ENCODE data around the gene TMCC3. TPM values are rescaled to one million over a fixed set of nuclear protein-coding genes. Genes with fewer than 3 reads are reported as not detected.

Gene TMCC3
- total RNA-seq, 1 donor from 2014 or later: 3.5 TPM

- H3K27ac Mint-ChIP-seq (ENCODE audit: unreplicated experiment): no peak overlapping the region
- H4K20me1 ChIP-seq (ENCODE audit: insufficient read depth, low read length): no peaks in the 10 kb centered on the region
- TF ChIP-seq EZH2 (IDR thresholded peaks at IDR 0.05; ENCODE audit: insufficient read depth, low read length) (no peak), CTCF (IDR thresholded peaks at IDR 0.05; ENCODE audit: insufficient read depth, low read depth, low read length) (no peak)
- no peak overlapping the region for H3K4me3 ChIP-seq (ENCODE audit: insufficient read depth, low read depth, low read length)
- no peaks in the 10 kb centered on the region for H3K9me3 Mint-ChIP-seq (ENCODE audit: unreplicated experiment)
- H2AFZ ChIP-seq (ENCODE audit: low read depth, low read length): no peak overlapping the region
- H3K9me3 ChIP-seq (ENCODE audit: insufficient read depth, low read depth, low read length): no peaks in the 10 kb centered on the region
- H3K4me3 Mint-ChIP-seq (ENCODE audit: unreplicated experiment): no peak overlapping the region
- no peak overlapping the region for H3K9ac ChIP-seq (ENCODE audit: low read length)
- FAIRE-seq (no peak), DNase-seq (ENCODE audit: low read depth) (no peak)
- H3K36me3 ChIP-seq (ENCODE audit: insufficient read depth, low read length): no peaks in the 10 kb centered on the region
- no peaks in the 10 kb centered on the region for H3K27me3 Mint-ChIP-seq (ENCODE audit: low read depth, unreplicated experiment)
- no peaks in the 10 kb centered on the region for H3K4me1 ChIP-seq (ENCODE audit: insufficient read depth, low read length)
- H3K27me3 ChIP-seq (ENCODE audit: insufficient read depth, low read length): peaks cover 2% of the 10 kb centered on the region
- no peak overlapping the region for H3K4me2 ChIP-seq (ENCODE audit: low read length)
- no peak overlapping the region for H3K27ac ChIP-seq (ENCODE audit: low read depth, low read length)
- no peaks in the 10 kb centered on the region for H3K79me2 ChIP-seq (ENCODE audit: insufficient read depth, low read length)
- peaks cover 15% of the 10 kb centered on the region for H3K4me1 Mint-ChIP-seq (ENCODE audit: low read depth, unreplicated experiment)
- H3K36me3 Mint-ChIP-seq (ENCODE audit: low read depth, unreplicated experiment): no peaks in the 10 kb centered on the region
These were observed 67.8 kb downstream of the TMCC3 start for GRCh38 chr12:94582591-94582990.

- Mint-ChIP-seq H3K9me3 (ENCODE audit: unreplicated experiment) (no peaks in the 10 kb centered on the region), H3K4me1 (ENCODE audit: low read depth, unreplicated experiment) (peaks cover 7% of the 10 kb centered on the region), H3K27me3 (ENCODE audit: low read depth, unreplicated experiment) (no peaks in the 10 kb centered on the region), H3K27ac (ENCODE audit: unreplicated experiment) (no peak overlapping the region), H3K36me3 (ENCODE audit: low read depth, unreplicated experiment) (no peaks in the 10 kb centered on the region), H3K4me3 (ENCODE audit: unreplicated experiment) (no peak overlapping the region)
- no peaks in the 10 kb centered on the region for H3K27me3 ChIP-seq (ENCODE audit: insufficient read depth, low read length)
- no peak overlapping the region for H3K27ac ChIP-seq (ENCODE audit: low read depth, low read length)
- H3K4me3 ChIP-seq (ENCODE audit: insufficient read depth, low read depth, low read length): no peak overlapping the region
- no peak overlapping the region for H3K9ac ChIP-seq (ENCODE audit: low read length)
- no peak for DNase-seq (ENCODE audit: low read depth)
- FAIRE-seq: no peak
- no peak overlapping the region for H3K4me2 ChIP-seq (ENCODE audit: low read length)
- H3K9me3 ChIP-seq (ENCODE audit: insufficient read depth, low read depth, low read length): no peaks in the 10 kb centered on the region
- H3K4me1 ChIP-seq (ENCODE audit: insufficient read depth, low read length): peaks cover 11% of the 10 kb centered on the region
- TF ChIP-seq CTCF (IDR thresholded peaks at IDR 0.05; ENCODE audit: insufficient read depth, low read depth, low read length) (no peak), EZH2 (IDR thresholded peaks at IDR 0.05; ENCODE audit: insufficient read depth, low read length) (no peak)
- no peaks in the 10 kb centered on the region for H4K20me1 ChIP-seq (ENCODE audit: insufficient read depth, low read length)
- H3K79me2 ChIP-seq (ENCODE audit: insufficient read depth, low read length): no peaks in the 10 kb centered on the region
- H2AFZ ChIP-seq (ENCODE audit: low read depth, low read length): no peak overlapping the region
- no peaks in the 10 kb centered on the region for H3K36me3 ChIP-seq (ENCODE audit: insufficient read depth, low read length)
These were observed 74.5 kb downstream of the TMCC3 start for GRCh38 chr12:94575645-94576403.

GRCh38 chr12:94575024-94575423, 75.3 kb downstream of the TMCC3 start:
- no peaks in the 10 kb centered on the region for H3K9me3 ChIP-seq (ENCODE audit: insufficient read depth, low read depth, low read length)
- H3K9ac ChIP-seq (ENCODE audit: low read length): no peak overlapping the region
- no peaks in the 10 kb centered on the region for H3K36me3 ChIP-seq (ENCODE audit: insufficient read depth, low read length)
- no peak overlapping the region for H3K4me3 ChIP-seq (ENCODE audit: insufficient read depth, low read depth, low read length)
- no peak for FAIRE-seq
- Mint-ChIP-seq H3K27me3 (ENCODE audit: low read depth, unreplicated experiment) (no peaks in the 10 kb centered on the region), H3K36me3 (ENCODE audit: low read depth, unreplicated experiment) (no peaks in the 10 kb centered on the region), H3K27ac (ENCODE audit: unreplicated experiment) (no peak overlapping the region), H3K4me3 (ENCODE audit: unreplicated experiment) (no peak overlapping the region), H3K4me1 (ENCODE audit: low read depth, unreplicated experiment) (peaks cover 7% of the 10 kb centered on the region), H3K9me3 (ENCODE audit: unreplicated experiment) (no peaks in the 10 kb centered on the region)
- no peak overlapping the region for H3K27ac ChIP-seq (ENCODE audit: low read depth, low read length)
- no peaks in the 10 kb centered on the region for H3K79me2 ChIP-seq (ENCODE audit: insufficient read depth, low read length)
- H3K27me3 ChIP-seq (ENCODE audit: insufficient read depth, low read length): no peaks in the 10 kb centered on the region
- no peaks in the 10 kb centered on the region for H4K20me1 ChIP-seq (ENCODE audit: insufficient read depth, low read length)
- TF ChIP-seq CTCF (IDR thresholded peaks at IDR 0.05; ENCODE audit: insufficient read depth, low read depth, low read length) (no peak), EZH2 (IDR thresholded peaks at IDR 0.05; ENCODE audit: insufficient read depth, low read length) (no peak)
- no peak overlapping the region for H2AFZ ChIP-seq (ENCODE audit: low read depth, low read length)
- peaks cover 18% of the 10 kb centered on the region for H3K4me1 ChIP-seq (ENCODE audit: insufficient read depth, low read length)
- H3K4me2 ChIP-seq (ENCODE audit: low read length): no peak overlapping the region
- DNase-seq (ENCODE audit: low read depth): no peak

Data from astrocyte (in vitro differentiated cells and primary cell).